H1 (cell line): ENCODE data around the gene CUX1. TPM values are rescaled to one million over a fixed set of nuclear protein-coding genes. Genes with fewer than 3 reads are reported as not detected.

Experiments
- CTCF ChIA-PET: fragments of 300-600 bp; sonication (Branson Sonifier 250); formaldehyde crosslinking; loops from one replicate; lab custom pipeline; 2021; ENCODE audit not compliant: partially characterized antibody; lab: Charles Lee
- POLR2A ChIA-PET: fragments of 300-600 bp; sonication (Branson Sonifier 250); formaldehyde crosslinking; loops from one replicate; lab custom pipeline; 2021; ENCODE audit warnings: inconsistent platforms; ENCODE audit not compliant: partially characterized antibody; lab: Charles Lee
- DNase-seq, 2 experiments: peaks; one replicate each; pipeline versions ENCODE4 v3.0.0 to v3.0.0-alpha.2; 2010 to 2022; ENCODE audit warnings: low spot score in 2 of 2, low read depth in 1 of 2, mixed read lengths in 1 of 2
- FAIRE-seq: peaks from 2 replicates; lab custom pipeline; 2011; peaks lifted over from hg19 to GRCh38; lab: Jason Lieb, UNC
- H2AFZ ChIP-seq: 2 replicates; pipeline ENCODE4 v1.8.1; 2012; ENCODE audit warnings: low read length, inconsistent platforms
- H2AK5ac ChIP-seq: 2 replicates; pipeline ENCODE4 v1.6.1; 2013; ENCODE audit warnings: low read depth, low read length
- H2BK120ac ChIP-seq: replicated peaks from 2 replicates; pipeline ENCODE3; 2013; ENCODE audit warnings: low read depth, low read length, inconsistent platforms
- H2BK12ac ChIP-seq: 2 replicates; pipeline ENCODE4 v1.6.1; 2013; ENCODE audit warnings: low read depth, low read length
- H2BK15ac ChIP-seq: 2 replicates; pipeline ENCODE4 v1.6.1; 2013; ENCODE audit warnings: low read length
- H2BK20ac ChIP-seq: 2 replicates; pipeline ENCODE4 v1.6.1; 2013; ENCODE audit warnings: low read length
- H2BK5ac ChIP-seq: 2 replicates; pipeline ENCODE4 v1.6.1; 2013; ENCODE audit warnings: low read depth, low read length
- H3K14ac ChIP-seq: 2 replicates; pipeline ENCODE4 v1.6.1; 2013; ENCODE audit warnings: inconsistent platforms; ENCODE audit not compliant: insufficient read length
- H3K18ac ChIP-seq: 2 replicates; pipeline ENCODE4 v1.6.1; 2013; ENCODE audit warnings: low read length; ENCODE audit errors: extremely low read depth
- H3K23ac ChIP-seq: 2 replicates; pipeline ENCODE4 v1.6.1; 2013; ENCODE audit warnings: inconsistent platforms; ENCODE audit not compliant: insufficient read length
- H3K23me2 ChIP-seq: 2 replicates; pipeline ENCODE4 v1.6.1; 2013; ENCODE audit warnings: low read depth, low read length
- H3K27ac ChIP-seq: 2 replicates; pipeline ENCODE4 v1.6.1; 2011; ENCODE audit warnings: low read depth, low read length, inconsistent platforms
- H3K27me3 ChIP-seq, 4 experiments: replicated peaks in 1 of 4; 1 replicate in 1 of 4; 2 replicates in 3 of 4; pipeline versions ENCODE4 v1.6.1 to v1.8.1; 2011 to 2013; ENCODE audit warnings: low read length in 3 of 4, mild to moderate bottlenecking in 3 of 4, inconsistent platforms in 2 of 4, mixed read lengths in 2 of 4, moderate library complexity in 1 of 4; ENCODE audit not compliant: control insufficient read depth in 3 of 4, insufficient read depth in 3 of 4; ENCODE audit errors: extremely low read depth in 1 of 4
- H3K36me3 ChIP-seq, 4 experiments: 2 replicates each; pipeline versions ENCODE4 v1.6.1 to v1.8.1; 2011 to 2013; ENCODE audit warnings: mild to moderate bottlenecking in 4 of 4, low read length in 3 of 4, moderate library complexity in 2 of 4, control low read depth in 1 of 4, inconsistent platforms in 1 of 4; ENCODE audit not compliant: insufficient read depth in 4 of 4, control insufficient read depth in 2 of 4
- H3K4ac ChIP-seq: replicated peaks from 2 replicates; pipeline ENCODE3; 2013; ENCODE audit warnings: low read length, low read depth, mixed read lengths, inconsistent platforms; ENCODE audit not compliant: insufficient read length
- H3K4me1 ChIP-seq, 4 experiments: replicated peaks in 1 of 4; 1 replicate in 1 of 4; 2 replicates in 3 of 4; pipeline versions ENCODE4 v1.6.1 to v1.8.1; 2011 to 2013; ENCODE audit warnings: low read length in 3 of 4, inconsistent platforms in 2 of 4, mixed read lengths in 1 of 4; ENCODE audit not compliant: insufficient read depth in 4 of 4, control insufficient read depth in 3 of 4
- H3K4me2 ChIP-seq, 2 experiments: 2 replicates each; pipeline versions ENCODE4 v1.6.1 to v1.8.1; 2011 to 2013; ENCODE audit warnings: low read depth in 2 of 2, low read length in 2 of 2, control low read depth in 1 of 2, inconsistent platforms in 1 of 2, mild to moderate bottlenecking in 1 of 2; ENCODE audit not compliant: insufficient read depth in 1 of 2
- H3K4me3 ChIP-seq, 4 experiments: fragments of 200-600, 300-600 bp in 1 of 4; sonication (generic), shearing (Covaris generic), sonication (Bioruptor Twin) in 1 of 4; 2 replicates each; pipeline versions ENCODE4 v1.5.1 to v1.8.1; 2011 to 2016; ENCODE audit warnings: low read length in 4 of 4, low read depth in 3 of 4, control low read depth in 2 of 4, inconsistent platforms in 2 of 4, mild to moderate bottlenecking in 2 of 4, mixed read lengths in 1 of 4, moderate library complexity in 1 of 4; ENCODE audit not compliant: insufficient read depth in 2 of 4; ENCODE audit errors: extremely low read depth in 1 of 4
- H3K56ac ChIP-seq: replicated peaks from 2 replicates; pipeline ENCODE3; 2013; ENCODE audit warnings: low read depth, mild to moderate bottlenecking, mixed read lengths, low read length, inconsistent platforms; ENCODE audit not compliant: insufficient read length
- H3K79me1 ChIP-seq: 2 replicates; pipeline ENCODE4 v1.6.1; 2013; ENCODE audit warnings: low read depth, low read length, control low read depth
- H3K79me2 ChIP-seq, 2 experiments: 2 replicates each; pipeline versions ENCODE4 v1.6.1 to v1.8.1; 2012 to 2013; ENCODE audit warnings: low read length in 2 of 2, mild to moderate bottlenecking in 2 of 2, inconsistent platforms in 1 of 2; ENCODE audit not compliant: insufficient read depth in 2 of 2, control insufficient read depth in 1 of 2
- H3K9ac ChIP-seq, 4 experiments: replicated peaks in 1 of 4; 1 replicate in 1 of 4; 2 replicates in 3 of 4; pipeline versions ENCODE4 v1.6.1 to v1.8.1; 2011 to 2013; ENCODE audit warnings: low read depth in 3 of 4, low read length in 3 of 4, control low read depth in 2 of 4, mild to moderate bottlenecking in 2 of 4, moderate library complexity in 2 of 4, inconsistent platforms in 1 of 4; ENCODE audit errors: extremely low read depth in 1 of 4
- H3K9me3 ChIP-seq, 2 experiments: 2 replicates each; pipeline versions ENCODE4 v1.6.1 to v1.8.1; 2012 to 2013; ENCODE audit warnings: mild to moderate bottlenecking in 2 of 2, moderate library complexity in 2 of 2, control low read depth in 1 of 2, inconsistent platforms in 1 of 2, low read depth in 1 of 2, low read length in 1 of 2, mixed read lengths in 1 of 2; ENCODE audit not compliant: insufficient read depth in 2 of 2
- H4K20me1 ChIP-seq, 2 experiments: replicated peaks in 1 of 2; 2 replicates each; pipeline versions ENCODE3 to v1.8.1; 2011 to 2013; ENCODE audit warnings: inconsistent platforms in 2 of 2, low read length in 2 of 2, mild to moderate bottlenecking in 1 of 2; ENCODE audit not compliant: insufficient read depth in 2 of 2, control insufficient read depth in 1 of 2
- H4K5ac ChIP-seq: 2 replicates; pipeline ENCODE4 v1.6.1; 2013; ENCODE audit warnings: low read length, low read depth, mixed read lengths, inconsistent platforms; ENCODE audit not compliant: insufficient read length
- H4K8ac ChIP-seq: 2 replicates; pipeline ENCODE4 v1.8.0; 2013; ENCODE audit warnings: mild to moderate bottlenecking, moderate library complexity, low read length, inconsistent platforms; ENCODE audit not compliant: insufficient read depth; ENCODE audit errors: extremely low read depth
- H4K91ac ChIP-seq: replicated peaks from 2 replicates; pipeline ENCODE3; 2013; ENCODE audit warnings: low read length, mixed read lengths, inconsistent platforms; ENCODE audit not compliant: insufficient read length
- EZH2 ChIP-seq: fragments of 200-600 bp; sonication (generic); IDR thresholded peaks from 2 replicates; pipeline ENCODE4 v1.7.1; 2012; ENCODE audit warnings: low read depth, mild to moderate bottlenecking, moderate library complexity, low read length, inconsistent platforms; ENCODE audit not compliant: severe bottlenecking
- PHF8 ChIP-seq: fragments of 200-600 bp; sonication (generic); conservative IDR thresholded peaks from 2 replicates; pipeline ENCODE4 v1.7.1; 2012; ENCODE audit warnings: low read depth, mild to moderate bottlenecking, inconsistent platforms, low read length, moderate library complexity
- SIX5 ChIP-seq: IDR thresholded peaks from 2 replicates; pipeline ENCODE4 v1.6.1; 2011; ENCODE audit warnings: mild to moderate bottlenecking, low read depth, low read length
- WGBS, 2 experiments: shearing (Covaris generic) in 1 of 2; methylation state at CpG; one replicate each; pipeline versions ENCODE4 v1.1.6 to v1.1.7; 2013 to 2015; ENCODE audit warnings: low lambda C conversion rate in 2 of 2, mixed read lengths in 2 of 2, inconsistent platforms in 1 of 2, low coverage in 1 of 2, missing lambda C conversion rate in 1 of 2; ENCODE audit not compliant: insufficient replicate concordance in 2 of 2, insufficient coverage in 1 of 2, insufficient read length in 1 of 2; ENCODE audit errors: extremely low coverage in 1 of 2, missing lambda C conversion rate in 1 of 2; 5-methylcytosine and 5-hydroxymethylcytosine counted together
- polyA plus RNA-seq, 7 experiments: library from polyadenylated mRNA; depleted of rRNA in 3 of 7; stranded (reverse) in 5 of 7; unstranded in 2 of 7; fragments of >200 nt in 5 of 7; fragments of 200-250 nt in 2 of 7; gene quantifications; 1 replicate in 5 of 7; 2 replicates in 1 of 7; 4 replicates in 1 of 7; pipeline versions ENCODE4 v1.2.1 to v1.2.3, GENCODE V29; 2011 to 2013; ENCODE audit warnings: missing spikeins in 2 of 7, mixed read lengths in 2 of 7
- total RNA-seq: library from RNA; stranded (reverse); fragmentation: NEBNext Ultra II Directional; extraction: Animal tissue kit (Norgen Biotek cat#: 25700); gene quantifications from 2 replicates; pipeline ENCODE4 v1.2.1, GENCODE V29; 2021

Gene CUX1
- total and polyA plus RNA-seq, 2 of the 8 experiments (the other 6 are each of a cell fraction or from before 2014, with no cell fraction given) = 21.6 to 65.9 TPM

GRCh38 chr7:102258749-102259107 lies 441.3 kb downstream of the CUX1 start:
- H3K56ac ChIP-seq = no peak overlapping the region
- H3K79me1 ChIP-seq = no peaks in the 10 kb centered on the region
- H3K23ac ChIP-seq = no peak overlapping the region
- H3K27ac ChIP-seq = no peak overlapping the region
- H4K8ac ChIP-seq = no peak overlapping the region
- H3K4ac ChIP-seq = no peak overlapping the region
- H2AK5ac ChIP-seq = no peak overlapping the region
- ChIA-PET CTCF (interaction anchor here (0.7 to 1.2 kb wide), 2 partner anchors 154 to 572 kb away, joined by 3 to 4 read pairs; no protein-coding TSS in a partner anchor), POLR2A (no interaction called here)
- H2BK12ac ChIP-seq = no peak overlapping the region
- no peak for DNase-seq
- H2BK15ac ChIP-seq = no peak overlapping the region
- no peaks in the 10 kb centered on the region for H3K23me2 ChIP-seq
- no peaks in the 10 kb centered on the region for H4K20me1 ChIP-seq
- H3K4me3 ChIP-seq = no peak overlapping the region
- no peak for FAIRE-seq
- H3K9me3 ChIP-seq = no peaks in the 10 kb centered on the region
- H2BK20ac ChIP-seq = no peak overlapping the region
- H3K79me2 ChIP-seq = no peaks in the 10 kb centered on the region
- no peak overlapping the region for H4K5ac ChIP-seq
- H3K4me2 ChIP-seq = no peak overlapping the region
- no peaks in the 10 kb centered on the region for H3K27me3 ChIP-seq
- no peaks in the 10 kb centered on the region for H3K36me3 ChIP-seq
- TF ChIP-seq SIX5 = no peak
- TF ChIP-seq EZH2 = no peak
- TF ChIP-seq PHF8 = no peak
- H2BK120ac ChIP-seq = no peak overlapping the region
- H4K91ac ChIP-seq = no peak overlapping the region
- no peak overlapping the region for H3K18ac ChIP-seq
- 87% methylated on average over 12 of the region's 12 CpGs; no CpG with 5 or more reads in 1 of the 2 experiments for WGBS, 2 experiments
- H2BK5ac ChIP-seq = 0 out of 2 replicates have a peak overlapping the region, but pooled peaks have one; percentile 35
- no peak overlapping the region for H3K9ac ChIP-seq
- H3K14ac ChIP-seq = no peak overlapping the region
- no peak overlapping the region for H2AFZ ChIP-seq
- no peaks in the 10 kb centered on the region for H3K4me1 ChIP-seq
